COR-L47 (cell line): ENCODE data around the gene FRMPD1.

Source experiments
- DNase-seq: peaks from one replicate; lab custom pipeline; 2025; lab: John Stamatoyannopoulos, UW

FRMPD1 gene

DNA sequence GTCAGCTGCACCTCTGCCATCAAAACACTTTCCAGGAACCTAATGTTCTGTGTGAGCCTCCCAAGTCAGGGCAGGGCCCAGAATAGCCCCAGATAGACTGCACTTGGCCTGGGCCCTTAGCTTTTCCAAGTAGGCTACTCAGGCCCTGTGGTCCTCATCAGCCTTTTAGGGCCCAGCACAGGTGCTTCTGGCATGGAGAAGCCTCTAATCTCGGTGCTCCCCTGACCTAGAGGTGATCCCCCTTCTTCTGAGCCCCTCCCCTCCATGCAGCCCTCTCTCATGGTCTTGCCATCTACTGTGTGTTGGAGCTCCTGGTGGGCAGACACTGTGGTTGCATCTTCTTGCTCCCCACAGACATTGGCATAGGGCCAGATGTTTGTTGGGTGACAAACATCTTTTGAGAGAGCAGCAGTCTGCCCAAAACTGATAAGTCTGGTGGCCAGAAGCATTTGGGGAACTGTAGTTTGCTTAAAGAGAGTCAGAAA is 28.1 kb downstream of the FRMPD1 start:
- DNase-seq = peak; percentile 74

- no peak for DNase-seq
These were observed 29.1 kb downstream of the FRMPD1 start for GRCh38 chr9:37679649-37680402.

DNA sequence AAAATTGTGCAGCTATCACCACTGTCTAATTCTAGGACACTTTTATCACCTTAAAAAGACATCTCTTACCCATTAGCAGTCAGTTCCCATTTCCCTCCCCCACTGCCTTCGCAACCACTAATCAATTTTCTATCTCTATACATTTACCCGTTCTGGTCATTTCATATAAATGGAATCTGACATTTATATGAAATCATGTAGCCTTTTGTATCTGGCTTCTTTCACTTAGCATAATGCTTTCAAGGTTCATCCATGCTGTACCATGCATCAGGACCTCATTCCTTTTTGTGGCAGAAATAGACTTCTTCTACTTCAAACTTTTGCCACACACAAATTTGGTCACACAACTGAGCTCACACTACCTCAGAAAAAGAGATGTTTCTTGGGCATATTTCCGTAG is 32.2 kb downstream of the FRMPD1 start:
- no peak for DNase-seq

DNA sequence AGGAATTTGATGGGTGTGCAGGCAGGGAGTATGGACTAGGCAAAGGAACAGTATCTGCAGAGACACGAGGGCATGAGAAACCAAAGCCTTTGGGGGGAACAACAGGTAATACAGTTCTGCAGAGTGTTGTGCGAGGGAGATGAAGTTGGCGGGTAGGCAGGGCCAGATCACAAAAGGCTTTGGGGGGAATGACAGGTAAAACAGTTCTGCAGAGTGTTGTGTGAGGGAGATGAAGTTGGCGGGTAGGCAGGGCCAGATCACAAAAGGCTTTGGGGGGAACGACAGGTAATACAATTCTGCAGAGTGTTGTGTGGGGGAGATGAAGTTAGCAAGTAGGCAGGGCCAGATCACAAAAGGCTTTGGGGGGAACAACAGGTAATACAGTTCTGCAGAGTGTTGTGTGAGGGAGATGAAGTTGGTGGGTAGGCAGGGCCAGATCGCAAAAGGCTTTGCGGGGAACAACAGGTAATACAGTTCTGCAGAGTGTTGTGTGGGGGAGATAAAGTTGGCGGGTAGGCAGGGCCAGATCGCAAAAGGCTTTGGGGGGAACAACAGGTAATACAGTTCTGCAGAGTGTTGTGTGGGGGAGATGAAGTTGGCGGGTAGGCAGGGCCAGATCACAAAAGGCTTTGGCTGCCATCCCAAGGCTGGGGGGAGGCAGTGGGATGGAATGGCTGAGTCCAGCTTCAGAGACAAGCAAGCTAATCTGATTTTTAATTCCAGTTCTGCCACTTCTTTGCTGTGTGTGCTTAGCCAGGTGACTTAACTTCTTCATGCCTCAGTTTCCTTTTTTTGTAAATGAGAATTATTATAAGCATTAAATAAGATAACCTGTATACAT is 33.0 kb downstream of the FRMPD1 start:
- no peak for DNase-seq

DNA sequence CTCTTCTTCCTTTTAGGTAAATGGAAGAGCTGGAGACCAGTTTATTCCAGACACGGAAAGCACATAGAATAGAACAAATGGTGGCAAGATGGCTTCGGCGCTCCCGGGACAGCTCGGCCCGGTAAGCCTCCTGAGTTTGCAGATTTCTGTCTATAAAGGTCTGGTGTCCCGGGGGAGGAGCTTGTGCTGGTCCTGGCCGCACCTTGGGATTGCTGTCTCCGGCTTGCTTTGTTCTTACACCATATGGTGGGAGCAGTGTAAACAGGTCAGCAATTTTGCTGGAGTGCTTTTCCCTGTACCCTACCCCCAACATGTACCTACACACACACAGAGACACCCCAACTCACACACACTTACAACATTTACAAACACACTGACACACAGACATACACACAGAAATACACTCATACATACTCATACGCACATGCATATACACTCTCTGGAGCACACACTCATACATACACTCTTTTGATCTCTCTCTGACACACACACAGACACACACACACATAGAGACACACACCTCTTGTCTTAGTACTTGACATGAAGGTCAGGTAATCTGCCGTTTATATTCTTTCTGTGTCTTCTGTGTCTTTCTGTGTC is 42.0 kb downstream of the FRMPD1 start:
- no peak for DNase-seq

GRCh38 chr9:37693260-37693659 is 42.5 kb downstream of the FRMPD1 start:
- no peak for DNase-seq

- DNase-seq = no peak
These were observed 43.6 kb downstream of the FRMPD1 start for GRCh38 chr9:37694355-37694754.

GRCh38 chr9:37696528-37696927 is 45.8 kb downstream of the FRMPD1 start:
- DNase-seq = no peak

DNA sequence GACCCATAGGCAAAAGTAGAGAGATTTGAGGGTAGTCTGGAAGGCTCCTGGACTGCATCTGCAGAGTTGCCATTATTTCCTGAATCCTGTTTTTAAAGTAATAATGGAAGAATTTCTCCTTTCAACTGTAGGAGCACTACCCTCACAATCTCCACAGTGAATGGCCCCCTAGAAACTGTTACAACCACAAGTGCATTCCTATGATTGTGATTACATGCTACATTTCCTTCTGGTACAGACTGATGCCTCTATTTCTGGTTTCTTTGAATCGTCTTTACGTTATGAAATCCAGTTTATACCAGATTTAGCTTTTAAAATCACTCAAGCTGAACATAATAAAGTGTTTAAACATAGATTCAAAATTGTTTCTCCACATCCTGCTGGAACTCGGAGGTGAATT is 49.4 kb downstream of the FRMPD1 start:
- DNase-seq = no peak

DNA sequence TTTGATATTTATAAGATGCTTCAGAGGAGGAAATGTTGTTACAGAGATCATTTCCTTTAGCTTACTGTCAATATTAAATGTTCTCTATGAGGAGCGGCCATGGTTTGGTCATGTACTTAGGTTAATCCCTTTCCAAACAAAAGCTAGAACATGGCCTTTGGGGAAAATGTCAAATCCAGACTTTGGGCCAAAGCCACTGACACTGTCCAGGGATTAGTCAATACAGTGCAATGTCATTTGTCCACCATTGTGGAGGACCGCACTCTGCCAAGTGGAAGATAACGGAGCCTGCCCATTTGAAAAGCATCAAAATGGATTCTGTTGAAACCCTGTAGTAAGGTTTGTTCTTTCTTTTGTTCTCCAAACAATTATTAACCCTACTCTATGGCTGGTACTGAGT is 50.1 kb downstream of the FRMPD1 start:
- DNase-seq = no peak

GRCh38 chr9:37705787-37706186 is 55.0 kb downstream of the FRMPD1 start:
- DNase-seq = no peak

DNA sequence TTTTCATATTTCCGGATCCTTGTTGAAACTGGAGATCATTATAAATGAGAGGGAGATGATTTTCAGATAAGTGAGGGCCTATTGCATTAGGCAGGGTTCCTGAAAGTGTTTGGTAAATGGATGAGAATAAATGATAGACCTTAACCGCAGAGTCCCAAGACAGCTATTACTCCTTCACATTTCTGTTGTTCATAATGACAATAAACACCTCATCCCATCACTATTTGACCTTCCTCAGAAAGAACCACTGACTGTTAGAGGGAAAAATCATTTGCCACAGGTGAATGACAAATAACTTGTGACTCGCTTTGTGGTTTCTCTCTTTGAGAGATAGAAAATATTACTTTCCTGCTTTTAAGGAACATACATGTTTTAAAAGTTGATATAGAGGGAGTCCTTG is 55.5 kb downstream of the FRMPD1 start:
- no peak for DNase-seq

DNA sequence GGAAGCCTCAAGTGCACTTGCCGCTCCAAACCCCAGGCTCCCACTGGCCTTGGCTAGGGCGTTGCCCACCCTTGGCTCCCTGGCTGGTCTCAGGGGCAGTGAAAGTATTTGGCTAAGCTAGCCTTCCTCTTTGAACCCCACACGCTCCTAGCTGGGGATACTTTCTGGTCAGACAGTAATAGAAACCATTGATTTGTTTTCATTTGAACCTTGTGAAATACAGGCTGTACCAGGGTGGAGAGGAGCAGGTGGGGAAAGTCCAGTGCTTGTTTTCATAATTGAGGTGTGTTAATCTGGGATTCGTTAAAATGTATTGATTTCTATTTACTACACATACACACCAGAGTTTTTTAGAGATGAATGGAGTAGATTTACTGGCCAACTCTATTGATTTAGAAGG is 57.0 kb downstream of the FRMPD1 start:
- no peak for DNase-seq

- no peak for DNase-seq
These were observed 59.3 kb downstream of the FRMPD1 start for GRCh38 chr9:37710046-37710445.

GRCh38 chr9:37715260-37715659 is 64.5 kb downstream of the FRMPD1 start:
- no peak for DNase-seq

DNA sequence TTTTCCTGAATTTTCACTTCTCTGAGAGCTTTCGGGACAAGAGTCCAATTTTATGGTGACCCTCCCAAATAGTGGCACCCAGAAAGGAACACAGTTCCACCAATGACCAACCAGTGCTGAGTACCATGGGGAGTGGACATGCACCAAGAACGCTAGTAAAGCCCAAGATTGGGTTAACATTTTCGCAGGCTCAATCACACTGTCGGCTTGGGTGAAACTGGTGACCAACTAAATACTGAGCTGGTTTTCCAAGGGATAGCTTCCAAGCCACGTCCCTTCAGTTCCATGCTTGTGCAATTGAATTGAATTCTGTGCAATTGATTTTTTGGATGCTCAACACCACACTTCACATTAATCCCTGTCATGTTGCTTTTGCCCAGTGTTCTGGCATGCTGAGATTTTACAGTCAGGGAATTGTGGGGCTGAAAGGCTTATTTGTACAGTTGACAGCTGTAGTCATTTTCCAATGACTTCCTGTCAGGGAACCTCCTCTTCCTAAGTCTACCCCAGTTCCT is 65.3 kb downstream of the FRMPD1 start:
- no peak for DNase-seq

GRCh38 chr9:37719526-37719925 is 68.8 kb downstream of the FRMPD1 start:
- DNase-seq = no peak

DNA sequence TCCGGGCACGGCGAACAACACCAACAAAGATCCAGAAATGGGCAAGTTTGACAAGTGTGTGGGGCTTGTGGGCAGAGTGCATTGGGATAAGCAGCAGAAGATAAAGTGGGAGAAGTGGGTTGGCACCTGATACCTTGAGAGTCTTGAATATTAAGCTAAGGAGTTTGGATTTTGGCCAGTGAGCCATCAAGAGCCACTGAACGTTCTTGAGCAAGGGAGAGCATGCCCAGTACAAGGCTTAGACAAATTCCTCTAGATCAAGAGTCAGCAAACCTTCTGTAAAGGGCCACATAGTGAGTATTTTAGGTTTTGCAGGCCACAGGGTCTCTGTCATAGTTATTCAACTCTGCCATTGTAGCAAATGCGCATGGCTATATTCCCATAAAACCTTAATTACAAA is 76.3 kb downstream of the FRMPD1 start:
- no peak for DNase-seq

DNA sequence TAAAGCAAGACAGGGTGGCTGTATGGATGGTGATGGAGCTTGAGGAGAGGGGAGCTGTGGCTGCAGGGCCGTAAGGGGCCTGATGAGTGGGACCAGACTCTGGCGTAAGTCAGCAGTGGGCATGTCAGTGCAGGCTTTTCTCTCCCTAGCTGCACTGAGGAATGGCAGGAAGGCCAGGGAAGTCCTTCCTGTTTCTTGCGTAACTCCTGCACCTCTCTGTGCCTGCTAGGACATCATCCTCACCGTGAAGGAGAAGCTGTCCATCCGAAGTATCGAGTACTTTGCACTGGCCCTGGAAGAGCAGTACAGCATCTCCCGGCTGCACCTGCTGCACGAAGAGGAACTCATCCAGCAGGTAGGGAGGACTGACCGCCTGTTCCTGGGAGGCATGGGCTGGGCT is 78.7 kb downstream of the FRMPD1 start:
- no peak for DNase-seq

DNA sequence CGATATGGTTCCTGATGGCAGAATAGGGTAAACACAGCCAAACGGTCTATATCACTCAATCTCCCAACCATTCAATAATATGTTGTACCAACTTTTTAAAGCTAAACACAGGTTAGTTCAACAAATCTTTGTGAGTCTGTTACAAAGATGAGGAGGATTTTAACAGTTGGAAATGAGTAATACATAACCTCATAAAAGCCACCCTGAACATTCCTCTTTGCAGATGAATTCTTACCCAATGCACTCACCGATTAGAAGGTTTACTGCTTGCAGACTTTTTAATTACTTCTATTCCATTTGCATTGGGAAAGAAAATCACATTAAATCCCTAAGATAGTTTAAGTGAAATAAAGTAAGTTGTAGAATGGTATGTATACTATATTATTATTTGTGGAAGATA is 79.5 kb downstream of the FRMPD1 start:
- no peak for DNase-seq

DNA sequence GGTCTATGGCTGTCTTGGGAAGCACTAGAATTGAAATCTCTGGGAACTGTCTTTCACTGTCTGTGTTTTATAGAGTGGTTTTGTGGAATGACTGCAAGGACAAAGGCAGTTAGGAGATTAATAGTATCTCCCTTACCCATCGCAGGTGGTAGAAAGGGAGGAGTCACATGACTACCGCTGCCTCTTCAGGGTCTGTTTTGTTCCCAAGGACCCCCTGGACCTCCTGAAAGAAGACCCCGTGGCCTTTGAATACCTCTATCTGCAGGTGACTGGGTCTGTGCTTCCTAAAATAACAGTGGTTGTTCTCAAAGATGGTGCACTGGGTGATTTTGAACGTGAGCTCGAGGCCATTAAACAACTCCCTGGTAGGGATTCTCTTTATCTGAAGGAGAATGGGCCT is 80.1 kb downstream of the FRMPD1 start:
- no peak for DNase-seq

GRCh38 chr9:37732086-37732741 is 81.5 kb downstream of the FRMPD1 start:
- peak; percentile 3 for DNase-seq
